Spleen (tissue), 7 donors: ENCODE measurements around the gene SACS.

Experiments
- POLR2A ChIP-seq, 3 donors: fragments of 450-650 bp; IDR thresholded peaks; one replicate each; pipeline ENCODE4 v1.5.1; 2017; ENCODE audit warnings: antibody characterized with exemption in 3 of 3, mild to moderate bottlenecking in 1 of 3
- POLR2AphosphoS5 ChIP-seq, 3 donors: sonication (generic); formaldehyde crosslinking; IDR thresholded peaks; one replicate each; pipeline ENCODE4 v1.5.1; 2017; ENCODE audit warnings: antibody characterized with exemption in 3 of 3
- TF ChIP-seq, protein P1 (sequence below), 11 experiments: fragments of 200-600 bp in 7 of 11; fragments of 450-650 bp in 4 of 11; sonication (generic) in 4 of 11; IDR thresholded peaks in 8 of 11; conservative IDR thresholded peaks in 3 of 11; 1 replicate in 7 of 11; 2 replicates in 4 of 11; pipeline versions ENCODE4 v1.4.0 to v1.8.0; 2016 to 2021; ENCODE audit warnings: antibody characterized with exemption in 11 of 11, inconsistent platforms in 4 of 11, mild to moderate bottlenecking in 1 of 11
- donor health status: DM: no; HTN: no; CAD: no; lungs with moderate emphysema.
- donor health status: DM: no; HTN: no; CAD: no.
- donor health status: DM: no; HTN: no; CAD: no.

DNA sequence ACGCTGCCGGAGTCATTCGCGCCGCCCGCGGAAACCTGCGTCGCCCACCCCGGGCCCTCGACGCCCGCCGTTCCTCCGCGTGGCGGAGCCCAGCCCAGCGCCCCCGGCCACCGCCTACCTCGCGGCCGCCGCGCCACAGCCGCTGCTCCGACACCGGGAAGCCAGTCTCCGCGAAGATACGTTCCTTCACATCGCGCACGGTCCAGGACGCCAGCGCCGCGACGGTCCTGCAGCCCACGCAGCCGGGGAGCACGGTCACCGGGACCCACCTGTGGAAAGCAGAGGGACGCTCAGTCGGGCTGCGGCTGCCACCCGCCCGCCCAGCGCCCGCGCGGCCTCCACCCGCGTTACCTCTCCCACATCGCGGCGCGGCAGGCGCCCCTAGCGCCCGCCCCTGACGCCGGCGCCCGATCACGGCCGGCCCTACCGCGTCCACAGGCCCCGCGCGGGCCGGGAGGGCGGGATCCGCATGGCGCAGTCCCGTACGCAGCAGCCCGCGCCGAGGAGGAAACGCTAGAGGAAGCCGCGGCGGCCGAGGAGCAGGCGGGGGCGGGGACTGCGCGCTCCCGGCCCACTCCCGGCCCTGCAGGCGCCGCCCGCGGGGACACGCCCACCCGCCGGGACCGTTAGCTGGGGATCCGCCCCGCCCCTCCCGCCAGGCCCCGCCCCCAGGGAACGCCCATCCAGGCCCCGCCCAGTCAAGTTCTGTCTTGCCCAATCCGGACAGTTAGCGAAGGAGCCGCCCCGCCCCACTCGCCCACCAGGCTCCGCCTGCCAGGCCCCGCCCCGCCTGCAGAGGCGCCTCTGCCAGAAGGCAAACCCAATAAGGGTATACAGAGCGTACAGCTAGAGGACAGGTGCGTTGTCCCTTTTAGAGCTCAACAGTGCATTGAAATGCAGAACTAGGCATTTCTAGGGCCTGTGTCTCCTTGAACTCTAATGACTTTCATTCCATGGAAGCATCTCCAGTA is 58.2 kb downstream of the SACS start:
- TF ChIP-seq, protein P1, sequence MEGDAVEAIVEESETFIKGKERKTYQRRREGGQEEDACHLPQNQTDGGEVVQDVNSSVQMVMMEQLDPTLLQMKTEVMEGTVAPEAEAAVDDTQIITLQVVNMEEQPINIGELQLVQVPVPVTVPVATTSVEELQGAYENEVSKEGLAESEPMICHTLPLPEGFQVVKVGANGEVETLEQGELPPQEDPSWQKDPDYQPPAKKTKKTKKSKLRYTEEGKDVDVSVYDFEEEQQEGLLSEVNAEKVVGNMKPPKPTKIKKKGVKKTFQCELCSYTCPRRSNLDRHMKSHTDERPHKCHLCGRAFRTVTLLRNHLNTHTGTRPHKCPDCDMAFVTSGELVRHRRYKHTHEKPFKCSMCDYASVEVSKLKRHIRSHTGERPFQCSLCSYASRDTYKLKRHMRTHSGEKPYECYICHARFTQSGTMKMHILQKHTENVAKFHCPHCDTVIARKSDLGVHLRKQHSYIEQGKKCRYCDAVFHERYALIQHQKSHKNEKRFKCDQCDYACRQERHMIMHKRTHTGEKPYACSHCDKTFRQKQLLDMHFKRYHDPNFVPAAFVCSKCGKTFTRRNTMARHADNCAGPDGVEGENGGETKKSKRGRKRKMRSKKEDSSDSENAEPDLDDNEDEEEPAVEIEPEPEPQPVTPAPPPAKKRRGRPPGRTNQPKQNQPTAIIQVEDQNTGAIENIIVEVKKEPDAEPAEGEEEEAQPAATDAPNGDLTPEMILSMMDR (IDR thresholded peaks at IDR 0.05 in 8 of 11, conservative IDR thresholded peaks at IDR 0.05 in 3 of 11): peak in 8 of 11 experiments; percentile 19 to 66 (median 45)
- TF ChIP-seq POLR2A (IDR thresholded peaks at IDR 0.05): peak in 1 of 3 donors; percentile 33
- TF ChIP-seq POLR2AphosphoS5 (IDR thresholded peaks at IDR 0.05): peak; percentile 81 to 89 (median 89)
